ENCODE results near the gene FAM81A. TPM values are rescaled to one million over a fixed set of nuclear protein-coding genes. Genes with fewer than 3 reads are reported as not detected.

The FAM81A gene
- total and polyA plus RNA-seq, 9 of the 15 experiments (the other 6 are each of a cell fraction or from before 2014, with no cell fraction given): not detected

GRCh38 chr15:59447367-59447766 is 9.4 kb downstream of the FAM81A start:
- ChIA-PET POLR2A (no interaction called here), CTCF (ENCODE audit: low intra/inter-chr PET ratio) (no interaction called here)
- Histone ChIP-seq H3K27me3 (ENCODE audit: control insufficient read depth in 2 of 2, insufficient read depth in 2 of 2, low read length in 2 of 2) (peaks cover 14 to 26% of the 10 kb centered on the region in 2 experiments), H3K4me2 (ENCODE audit: insufficient read depth, low read length) (no peak overlapping the region), H3K4me3 (no peak overlapping the region), H3K4me1 (replicated peaks in 1 of 2; ENCODE audit: control insufficient read depth in 2 of 2, insufficient read depth in 2 of 2, low read length in 2 of 2) (no peaks in the 10 kb centered on the region), H3K9me1 (ENCODE audit: control insufficient read depth, insufficient read depth, low read length) (no peaks in the 10 kb centered on the region), H3K9ac (ENCODE audit: insufficient read depth in 1 of 2, low read depth in 2 of 2, low read length in 2 of 2) (no peak overlapping the region), H2AFZ (ENCODE audit: low read depth, low read length) (no peak overlapping the region), H3K27ac (ENCODE audit: extremely low read depth, low read depth, low read length) (no peak overlapping the region), H3K79me2 (ENCODE audit: control insufficient read depth, insufficient read depth, low read length) (no peaks in the 10 kb centered on the region), H3K9me3 (replicated peaks; ENCODE audit: control insufficient read depth, insufficient read depth, low read depth, low read length) (no peaks in the 10 kb centered on the region), H3K36me3 (ENCODE audit: control insufficient read depth, insufficient read depth, low read length) (no peaks in the 10 kb centered on the region), H4K20me1 (replicated peaks; ENCODE audit: control insufficient read depth, insufficient read depth, low read length) (no peaks in the 10 kb centered on the region)
- WGBS (ENCODE audit: insufficient coverage, low coverage, missing lambda C conversion rate): 0% methylated on average over 1 of the region's 1 CpG
- TF ChIP-seq SPI1 (IDR thresholded peaks at IDR 0.05; ENCODE audit: borderline replicate concordance, low read depth, low read length): peak; percentile 67; the same call in 1 of the 2 replicates
- no peak for TF ChIP-seq CBFB (CRISPR knock-in tag; IDR thresholded peaks at IDR 0.05)
- BruUV-seq (replicated peaks): no TSS peak
- intact Hi-C loops (cut with micrococcal nuclease) (no loop called here), in situ Hi-C loops (cut with MboI) (no loop called here)
- no peak for ATAC-seq
- no peak for DNase-seq (ENCODE audit: extremely low read depth in 1 of 4, low spot score in 3 of 4)
- FAIRE-seq: no peak

GRCh38 chr15:59448871-59449270 is 10.9 kb downstream of the FAM81A start:
- no TSS peak for BruUV-seq (replicated peaks)
- ATAC-seq (no peak), DNase-seq (ENCODE audit: extremely low read depth in 1 of 4, low spot score in 3 of 4) (no peak), FAIRE-seq (no peak)
- no peaks in the 10 kb centered on the region for H3K36me3 ChIP-seq (ENCODE audit: control insufficient read depth, insufficient read depth, low read length)
- no peak overlapping the region for H3K9ac ChIP-seq (ENCODE audit: insufficient read depth in 1 of 2, low read depth in 2 of 2, low read length in 2 of 2)
- no peak overlapping the region for H3K4me2 ChIP-seq (ENCODE audit: insufficient read depth, low read length)
- in situ Hi-C loops (cut with MboI): no loop called here
- no peaks in the 10 kb centered on the region for H4K20me1 ChIP-seq (replicated peaks; ENCODE audit: control insufficient read depth, insufficient read depth, low read length)
- intact Hi-C loops (cut with micrococcal nuclease): no loop called here
- POLR2A ChIA-PET: no interaction called here
- H3K27ac ChIP-seq (ENCODE audit: extremely low read depth, low read depth, low read length): no peak overlapping the region
- no peaks in the 10 kb centered on the region for H3K79me2 ChIP-seq (ENCODE audit: control insufficient read depth, insufficient read depth, low read length)
- H3K4me1 ChIP-seq (replicated peaks in 1 of 2; ENCODE audit: control insufficient read depth in 2 of 2, insufficient read depth in 2 of 2, low read length in 2 of 2): no peaks in the 10 kb centered on the region
- H3K27me3 ChIP-seq (ENCODE audit: control insufficient read depth in 2 of 2, insufficient read depth in 2 of 2, low read length in 2 of 2): peaks cover 8 to 19% of the 10 kb centered on the region in 2 experiments
- CTCF ChIA-PET (ENCODE audit: low intra/inter-chr PET ratio): no interaction called here
- H2AFZ ChIP-seq (ENCODE audit: low read depth, low read length): no peak overlapping the region
- H3K9me3 ChIP-seq (replicated peaks; ENCODE audit: control insufficient read depth, insufficient read depth, low read depth, low read length): no peaks in the 10 kb centered on the region
- no peak overlapping the region for H3K4me3 ChIP-seq
- no peaks in the 10 kb centered on the region for H3K9me1 ChIP-seq (ENCODE audit: control insufficient read depth, insufficient read depth, low read length)
- TF ChIP-seq ZNF512 (tag; IDR thresholded peaks at IDR 0.05) (no peak), ZBTB17 (CRISPR knock-in tag; IDR thresholded peaks at IDR 0.05) (no peak), YBX1 (IDR thresholded peaks at IDR 0.05) (no peak), ZNF133 (CRISPR knock-in tag; IDR thresholded peaks at IDR 0.05) (no peak), NR1H2 (CRISPR knock-in tag; IDR thresholded peaks at IDR 0.05) (no peak), NFYB (IDR thresholded peaks at IDR 0.05; ENCODE audit: extremely low read depth, insufficient read length) (no peak), SMAD2 (IDR thresholded peaks at IDR 0.05; ENCODE audit: low read depth, low read length) (no peak), ELF2 (CRISPR knock-in tag; IDR thresholded peaks at IDR 0.05) (no peak), RBM15 (IDR thresholded peaks at IDR 0.05; ENCODE audit: insufficient read depth, low read length) (no peak), E2F4 (CRISPR knock-in tag; IDR thresholded peaks at IDR 0.05; ENCODE audit: low read depth) (no peak), CBX5 (IDR thresholded peaks at IDR 0.05; ENCODE audit: borderline replicate concordance, low read depth) (no peak), FOXK1 (CRISPR knock-in tag; IDR thresholded peaks at IDR 0.05; ENCODE audit: borderline replicate concordance) (no peak), RBM34 (IDR thresholded peaks at IDR 0.05; ENCODE audit: borderline replicate concordance, insufficient read depth, low read length) (no peak), NBN (IDR thresholded peaks at IDR 0.05; ENCODE audit: low read depth) (no peak), BMI1 (IDR thresholded peaks at IDR 0.05; ENCODE audit: low read length) (no peak), RB1 (IDR thresholded peaks at IDR 0.05; ENCODE audit: low read depth) (no peak)

All from K562 (cell line).